Upper lobe of left lung (tissue), 4 donors: ENCODE data around the gene ATRNL1.

Experiments
- EP300 ChIP-seq, 4 donors: sonication (generic); formaldehyde crosslinking; IDR thresholded peaks; one replicate each; pipeline ENCODE4 v1.5.1; 2017; ENCODE audit warnings: antibody characterized with exemption in 4 of 4, control low read depth in 2 of 4
- POLR2A ChIP-seq, 4 donors: fragments of 450-650 bp; IDR thresholded peaks; one replicate each; pipeline ENCODE4 v1.5.1; 2016 to 2017; ENCODE audit warnings: antibody characterized with exemption in 4 of 4, mild to moderate bottlenecking in 2 of 4
- POLR2AphosphoS5 ChIP-seq, 2 donors: sonication (generic); formaldehyde crosslinking; IDR thresholded peaks; one replicate each; pipeline ENCODE4 v1.5.1; 2017; ENCODE audit warnings: antibody characterized with exemption in 2 of 2
- TF ChIP-seq, protein P1 (sequence below), 6 experiments: fragments of 450-650 bp in 4 of 6; fragments of 200-600 bp in 2 of 6; sonication (generic) in 2 of 6; IDR thresholded peaks; one replicate each; pipeline ENCODE4 v1.5.1; 2016 to 2019; ENCODE audit warnings: antibody characterized with exemption in 6 of 6

DNA sequence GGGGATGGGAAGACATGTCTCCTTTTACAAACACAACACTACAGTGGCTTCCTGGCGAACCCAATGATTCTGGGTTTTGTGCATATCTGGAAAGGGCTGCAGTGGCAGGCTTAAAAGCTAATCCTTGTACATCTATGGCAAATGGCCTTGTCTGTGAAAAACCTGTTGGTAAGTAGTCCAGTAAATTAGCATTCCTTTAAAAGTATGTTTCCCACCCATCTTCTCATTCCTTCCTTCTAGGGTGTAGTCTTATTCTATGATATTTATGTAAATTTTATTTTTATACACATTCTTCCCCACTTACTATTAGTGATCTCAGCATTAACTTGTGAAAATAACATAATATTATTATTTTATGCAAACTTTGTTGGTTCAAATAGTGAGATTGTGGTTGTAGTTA lies 206.9 kb downstream of the ATRNL1 start:
- TF ChIP-seq, protein P1, sequence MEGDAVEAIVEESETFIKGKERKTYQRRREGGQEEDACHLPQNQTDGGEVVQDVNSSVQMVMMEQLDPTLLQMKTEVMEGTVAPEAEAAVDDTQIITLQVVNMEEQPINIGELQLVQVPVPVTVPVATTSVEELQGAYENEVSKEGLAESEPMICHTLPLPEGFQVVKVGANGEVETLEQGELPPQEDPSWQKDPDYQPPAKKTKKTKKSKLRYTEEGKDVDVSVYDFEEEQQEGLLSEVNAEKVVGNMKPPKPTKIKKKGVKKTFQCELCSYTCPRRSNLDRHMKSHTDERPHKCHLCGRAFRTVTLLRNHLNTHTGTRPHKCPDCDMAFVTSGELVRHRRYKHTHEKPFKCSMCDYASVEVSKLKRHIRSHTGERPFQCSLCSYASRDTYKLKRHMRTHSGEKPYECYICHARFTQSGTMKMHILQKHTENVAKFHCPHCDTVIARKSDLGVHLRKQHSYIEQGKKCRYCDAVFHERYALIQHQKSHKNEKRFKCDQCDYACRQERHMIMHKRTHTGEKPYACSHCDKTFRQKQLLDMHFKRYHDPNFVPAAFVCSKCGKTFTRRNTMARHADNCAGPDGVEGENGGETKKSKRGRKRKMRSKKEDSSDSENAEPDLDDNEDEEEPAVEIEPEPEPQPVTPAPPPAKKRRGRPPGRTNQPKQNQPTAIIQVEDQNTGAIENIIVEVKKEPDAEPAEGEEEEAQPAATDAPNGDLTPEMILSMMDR (IDR thresholded peaks at IDR 0.05) = no peak
- TF ChIP-seq POLR2A (IDR thresholded peaks at IDR 0.05) (no peak), POLR2AphosphoS5 (IDR thresholded peaks at IDR 0.05) (no peak), EP300 (IDR thresholded peaks at IDR 0.05) (no peak)
